ENCODE results near the gene ZNF182. TPM values are rescaled to one million over a fixed set of nuclear protein-coding genes. Genes with fewer than 3 reads are reported as not detected.
"Not testable (repeated sequence)": the region's sequence is repeated elsewhere in the genome, so short reads cannot be mapped to it uniquely, and the experiment has no call there.

ZNF182 gene
- total RNA-seq, 1 experiment from 2014 or later: 6.4 TPM

DNA sequence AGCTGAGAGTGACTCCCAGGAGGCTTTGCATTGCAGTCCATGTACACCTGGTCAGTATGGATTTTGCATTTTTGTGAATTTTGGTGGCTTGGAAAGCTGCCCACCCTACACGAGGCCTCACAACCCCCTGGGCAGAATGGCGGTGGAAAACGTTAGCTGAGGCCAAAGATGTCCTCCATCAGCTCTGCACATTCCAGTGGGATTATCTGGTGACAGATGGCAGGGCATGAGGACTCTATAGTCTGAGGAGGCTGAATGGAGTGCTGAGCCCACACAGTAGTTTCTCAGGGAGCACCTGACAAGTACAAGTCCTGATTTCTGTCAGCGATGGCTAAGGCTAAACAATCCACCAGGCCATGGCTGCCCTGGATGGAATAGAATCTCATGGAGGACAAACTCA is 23.8 kb upstream of the ZNF182 start:
- not testable (repeated sequence) for H3K36me3 ChIP-seq (ENCODE audit: insufficient read depth, low read length); DNase-seq; H4K20me1 ChIP-seq (ENCODE audit: insufficient read depth, low read depth, low read length); H3K9me3 ChIP-seq (ENCODE audit: low read length); H3K4me3 ChIP-seq (ENCODE audit: low read length); H3K27ac ChIP-seq (ENCODE audit: low read length); H2AFZ ChIP-seq (ENCODE audit: low read length); H3K27me3 ChIP-seq (ENCODE audit: low read length); H3K9me2 ChIP-seq (replicated peaks; ENCODE audit: insufficient read depth, low read length); H3K4me1 ChIP-seq (ENCODE audit: low read length); H3K9ac ChIP-seq (ENCODE audit: low read length); H3K79me2 ChIP-seq (ENCODE audit: low read length); H3K4me2 ChIP-seq (ENCODE audit: low read depth, low read length, poor library complexity, severe bottlenecking)

DNA sequence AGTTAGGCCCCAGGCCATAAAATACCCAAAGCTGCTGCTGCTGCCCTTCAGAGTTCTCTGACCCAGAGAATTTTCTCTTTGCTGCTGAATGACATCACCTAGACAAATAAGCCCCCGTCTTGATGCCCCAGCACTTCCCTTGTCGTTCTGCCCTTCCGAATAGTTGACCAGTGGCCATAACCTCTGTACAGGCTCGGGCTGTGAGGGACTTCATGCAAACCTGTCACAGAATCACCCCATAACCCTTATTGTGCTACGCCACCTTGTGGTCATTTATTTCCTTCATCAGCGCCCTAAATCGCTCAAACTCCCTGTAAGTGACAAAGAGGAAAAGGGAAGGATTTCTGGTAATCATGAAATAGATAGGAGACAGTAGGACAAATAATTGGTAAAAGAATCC is 21.8 kb upstream of the ZNF182 start:
- Histone ChIP-seq H3K4me2 (ENCODE audit: low read depth, low read length, poor library complexity, severe bottlenecking) (no peak overlapping the region), H3K4me3 (ENCODE audit: low read length) (no peak overlapping the region), H3K9me2 (replicated peaks; ENCODE audit: insufficient read depth, low read length) (no peaks in the 10 kb centered on the region), H3K36me3 (ENCODE audit: insufficient read depth, low read length) (no peaks in the 10 kb centered on the region), H3K27ac (ENCODE audit: low read length) (no peak overlapping the region), H3K27me3 (ENCODE audit: low read length) (no peaks in the 10 kb centered on the region), H3K4me1 (ENCODE audit: low read length) (peaks cover 6% of the 10 kb centered on the region), H3K9me3 (ENCODE audit: low read length) (no peaks in the 10 kb centered on the region), H2AFZ (ENCODE audit: low read length) (no peak overlapping the region), H3K9ac (ENCODE audit: low read length) (no peak overlapping the region), H4K20me1 (ENCODE audit: insufficient read depth, low read depth, low read length) (no peaks in the 10 kb centered on the region; the same call in 1 of the 2 replicates), H3K79me2 (ENCODE audit: low read length) (no peaks in the 10 kb centered on the region)
- DNase-seq: peak; percentile 86

DNA sequence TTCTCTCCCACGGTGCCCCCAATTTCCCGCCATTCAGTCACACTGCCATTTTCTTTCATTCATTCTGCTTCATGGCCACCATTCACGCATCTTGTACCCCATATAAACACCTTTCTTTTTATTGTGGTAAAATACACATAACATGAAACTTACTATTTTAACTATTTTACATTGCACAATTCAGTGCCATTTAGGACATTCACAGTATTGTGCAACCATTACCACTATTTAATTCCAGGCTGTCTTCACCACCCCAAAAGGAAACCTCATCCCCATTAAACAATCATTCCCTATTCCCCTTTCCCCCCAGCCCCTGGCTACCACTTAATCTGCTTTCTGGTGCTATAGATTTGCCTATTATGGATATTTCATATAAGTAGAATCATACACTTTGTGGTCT is 18.9 kb upstream of the ZNF182 start:
- H3K27me3 ChIP-seq (ENCODE audit: low read length): no peaks in the 10 kb centered on the region
- DNase-seq: peak; percentile 4
- H3K4me2 ChIP-seq (ENCODE audit: low read depth, low read length, poor library complexity, severe bottlenecking): no peak overlapping the region
- no peak overlapping the region for H3K4me3 ChIP-seq (ENCODE audit: low read length)
- H4K20me1 ChIP-seq (ENCODE audit: insufficient read depth, low read depth, low read length): no peaks in the 10 kb centered on the region; the same call in 1 of the 2 replicates
- H3K9me3 ChIP-seq (ENCODE audit: low read length): no peaks in the 10 kb centered on the region
- no peak overlapping the region for H2AFZ ChIP-seq (ENCODE audit: low read length)
- H3K9me2 ChIP-seq (replicated peaks; ENCODE audit: insufficient read depth, low read length): no peaks in the 10 kb centered on the region
- H3K9ac ChIP-seq (ENCODE audit: low read length): no peak overlapping the region
- H3K36me3 ChIP-seq (ENCODE audit: insufficient read depth, low read length): no peaks in the 10 kb centered on the region
- no peaks in the 10 kb centered on the region for H3K79me2 ChIP-seq (ENCODE audit: low read length)
- no peak overlapping the region for H3K27ac ChIP-seq (ENCODE audit: low read length)
- peaks cover 6% of the 10 kb centered on the region for H3K4me1 ChIP-seq (ENCODE audit: low read length)

DNA sequence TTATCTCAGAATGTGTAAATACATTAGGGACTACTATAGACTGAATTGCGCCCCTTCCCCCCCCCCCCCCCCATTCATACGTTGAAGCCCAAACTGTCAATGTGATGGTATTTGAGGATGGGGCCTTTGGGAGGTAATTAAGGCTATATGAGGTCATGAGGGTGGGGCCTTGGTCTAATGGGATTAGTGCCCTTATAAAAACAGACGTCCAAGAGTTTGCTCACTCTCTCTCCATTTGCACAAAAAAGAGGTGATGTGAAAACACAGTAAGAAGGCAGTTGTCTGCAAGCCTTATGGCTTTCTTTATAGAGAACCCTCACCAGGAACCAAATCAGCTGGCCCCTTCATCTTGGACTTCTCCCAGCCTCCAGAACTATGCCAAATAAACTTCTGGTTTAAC is 18.3 kb upstream of the ZNF182 start:
- Histone ChIP-seq H3K9me2 (replicated peaks; ENCODE audit: insufficient read depth, low read length) (no peaks in the 10 kb centered on the region), H2AFZ (ENCODE audit: low read length) (no peak overlapping the region), H3K36me3 (ENCODE audit: insufficient read depth, low read length) (no peaks in the 10 kb centered on the region), H4K20me1 (ENCODE audit: insufficient read depth, low read depth, low read length) (no peaks in the 10 kb centered on the region; the same call in 1 of the 2 replicates), H3K4me1 (ENCODE audit: low read length) (peaks cover 6% of the 10 kb centered on the region), H3K4me2 (ENCODE audit: low read depth, low read length, poor library complexity, severe bottlenecking) (no peak overlapping the region), H3K27me3 (ENCODE audit: low read length) (no peaks in the 10 kb centered on the region), H3K27ac (ENCODE audit: low read length) (no peak overlapping the region), H3K9me3 (ENCODE audit: low read length) (no peaks in the 10 kb centered on the region), H3K79me2 (ENCODE audit: low read length) (no peaks in the 10 kb centered on the region), H3K4me3 (ENCODE audit: low read length) (no peak overlapping the region), H3K9ac (ENCODE audit: low read length) (no peak overlapping the region)
- peak; percentile 10 for DNase-seq

DNA sequence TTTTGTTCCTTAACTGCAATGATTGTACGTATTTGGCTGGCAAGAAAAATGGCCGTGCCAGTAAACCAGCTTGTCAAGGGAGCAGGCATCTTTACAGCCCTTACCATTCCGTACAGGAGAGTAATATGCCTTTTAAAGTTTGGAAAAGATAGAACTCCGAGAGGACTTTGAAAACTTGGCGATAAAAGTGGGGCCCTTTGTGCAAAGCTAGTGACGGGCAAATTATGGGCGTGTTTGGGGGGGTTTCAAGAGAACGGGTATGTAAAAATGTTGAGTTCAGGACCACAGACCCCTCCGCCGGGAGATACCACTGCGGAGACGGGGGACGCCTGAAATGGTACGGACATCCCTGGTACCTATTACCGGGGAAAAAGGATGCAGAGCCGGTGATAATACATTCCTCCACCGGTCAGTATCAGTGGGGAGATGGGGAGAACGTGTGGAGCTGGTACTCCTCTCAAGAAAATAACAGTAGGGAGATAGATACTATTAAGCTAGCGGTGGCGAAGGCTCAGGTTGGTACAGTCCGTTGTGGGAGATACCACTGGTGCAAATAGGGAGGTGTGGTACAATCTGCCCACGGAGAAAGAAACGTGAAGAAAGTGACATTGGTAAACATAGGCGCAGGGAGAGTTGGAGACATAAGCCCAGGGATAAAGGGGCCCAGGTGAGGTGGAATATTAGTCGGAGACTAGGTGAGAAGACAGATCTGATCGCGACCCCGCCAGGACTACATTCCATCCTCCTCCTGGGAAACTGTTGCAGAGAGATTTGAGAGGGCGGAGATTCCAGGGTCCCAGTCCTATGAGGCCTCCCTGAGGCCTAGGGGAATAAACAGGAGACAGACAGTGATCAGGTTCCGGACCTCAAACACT is 17.5 kb upstream of the ZNF182 start:
- H3K27ac ChIP-seq (ENCODE audit: low read length): no peak overlapping the region; the same call in 1 of the 2 replicates
- H3K4me2 ChIP-seq (ENCODE audit: low read depth, low read length, poor library complexity, severe bottlenecking): peak overlapping the region; percentile 74
- H3K36me3 ChIP-seq (ENCODE audit: insufficient read depth, low read length): no peaks in the 10 kb centered on the region
- H3K9me2 ChIP-seq (replicated peaks; ENCODE audit: insufficient read depth, low read length): no peaks in the 10 kb centered on the region
- H4K20me1 ChIP-seq (ENCODE audit: insufficient read depth, low read depth, low read length): no peaks in the 10 kb centered on the region; the same call in 1 of the 2 replicates
- H3K9me3 ChIP-seq (ENCODE audit: low read length): no peaks in the 10 kb centered on the region
- peak; percentile 87 for DNase-seq
- no peaks in the 10 kb centered on the region for H3K79me2 ChIP-seq (ENCODE audit: low read length)
- H3K4me1 ChIP-seq (ENCODE audit: low read length): peaks cover 6% of the 10 kb centered on the region
- H3K9ac ChIP-seq (ENCODE audit: low read length): peak overlapping the region; percentile 73
- no peaks in the 10 kb centered on the region for H3K27me3 ChIP-seq (ENCODE audit: low read length)
- H3K4me3 ChIP-seq (ENCODE audit: low read length): peak overlapping the region; percentile 71
- H2AFZ ChIP-seq (ENCODE audit: low read length): peak overlapping the region; percentile 96

DNA sequence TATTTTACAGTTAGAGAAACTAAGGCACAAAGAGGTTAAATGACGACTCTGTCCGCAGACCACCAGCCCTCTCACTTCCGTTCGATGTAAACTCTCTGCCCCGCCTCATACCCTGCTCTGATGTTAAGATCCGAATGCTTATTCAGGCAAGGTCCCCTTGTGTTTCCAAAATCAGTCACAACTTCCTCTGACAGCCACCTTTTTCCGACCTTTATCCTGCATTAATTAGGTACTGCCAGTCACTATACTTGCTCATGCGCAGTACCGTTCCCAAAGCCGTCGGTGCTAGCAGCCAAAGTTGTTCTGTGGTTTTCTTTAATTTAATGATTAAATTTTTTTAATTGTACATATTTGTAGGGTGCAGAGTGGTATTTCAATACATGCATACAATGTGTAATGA is 16.7 kb upstream of the ZNF182 start:
- H3K9me3 ChIP-seq (ENCODE audit: low read length); H4K20me1 ChIP-seq (ENCODE audit: insufficient read depth, low read depth, low read length); H3K27me3 ChIP-seq (ENCODE audit: low read length); H3K9me2 ChIP-seq (replicated peaks; ENCODE audit: insufficient read depth, low read length); H3K9ac ChIP-seq (ENCODE audit: low read length); H3K4me1 ChIP-seq (ENCODE audit: low read length); H3K79me2 ChIP-seq (ENCODE audit: low read length); H3K27ac ChIP-seq (ENCODE audit: low read length); H3K36me3 ChIP-seq (ENCODE audit: insufficient read depth, low read length): not testable (repeated sequence)
- Histone ChIP-seq H3K4me3 (ENCODE audit: low read length) (peak overlapping the region; percentile 71), H2AFZ (ENCODE audit: low read length) (peak overlapping the region; percentile 96; the same call in 1 of the 2 replicates), H3K4me2 (ENCODE audit: low read depth, low read length, poor library complexity, severe bottlenecking) (peak overlapping the region; percentile 74)
- peak; percentile 36 for DNase-seq

DNA sequence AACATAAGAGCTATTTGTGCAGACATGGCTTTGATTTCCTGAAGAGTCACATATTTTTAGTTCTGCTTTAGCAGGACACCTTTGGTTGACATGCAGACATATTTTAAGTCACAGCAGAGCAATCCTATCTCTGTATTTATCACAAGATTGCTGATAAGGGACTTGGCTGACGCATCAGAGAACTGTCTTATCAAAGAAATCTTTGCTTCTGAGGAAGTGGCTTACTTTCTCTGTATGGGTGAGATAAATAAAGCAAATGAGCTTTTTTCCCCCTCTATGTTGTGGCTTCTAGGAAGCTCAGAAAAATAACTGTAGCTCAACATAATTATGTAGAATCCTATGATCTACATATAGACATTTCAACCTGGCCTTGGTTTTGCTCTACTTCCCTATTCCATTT is 16.1 kb upstream of the ZNF182 start:
- DNase-seq; H3K9me2 ChIP-seq (replicated peaks; ENCODE audit: insufficient read depth, low read length); H3K4me3 ChIP-seq (ENCODE audit: low read length); H3K79me2 ChIP-seq (ENCODE audit: low read length); H3K9me3 ChIP-seq (ENCODE audit: low read length); H3K36me3 ChIP-seq (ENCODE audit: insufficient read depth, low read length); H3K4me1 ChIP-seq (ENCODE audit: low read length); H2AFZ ChIP-seq (ENCODE audit: low read length); H4K20me1 ChIP-seq (ENCODE audit: insufficient read depth, low read depth, low read length); H3K27me3 ChIP-seq (ENCODE audit: low read length); H3K4me2 ChIP-seq (ENCODE audit: low read depth, low read length, poor library complexity, severe bottlenecking); H3K27ac ChIP-seq (ENCODE audit: low read length); H3K9ac ChIP-seq (ENCODE audit: low read length): not testable (repeated sequence)

DNA sequence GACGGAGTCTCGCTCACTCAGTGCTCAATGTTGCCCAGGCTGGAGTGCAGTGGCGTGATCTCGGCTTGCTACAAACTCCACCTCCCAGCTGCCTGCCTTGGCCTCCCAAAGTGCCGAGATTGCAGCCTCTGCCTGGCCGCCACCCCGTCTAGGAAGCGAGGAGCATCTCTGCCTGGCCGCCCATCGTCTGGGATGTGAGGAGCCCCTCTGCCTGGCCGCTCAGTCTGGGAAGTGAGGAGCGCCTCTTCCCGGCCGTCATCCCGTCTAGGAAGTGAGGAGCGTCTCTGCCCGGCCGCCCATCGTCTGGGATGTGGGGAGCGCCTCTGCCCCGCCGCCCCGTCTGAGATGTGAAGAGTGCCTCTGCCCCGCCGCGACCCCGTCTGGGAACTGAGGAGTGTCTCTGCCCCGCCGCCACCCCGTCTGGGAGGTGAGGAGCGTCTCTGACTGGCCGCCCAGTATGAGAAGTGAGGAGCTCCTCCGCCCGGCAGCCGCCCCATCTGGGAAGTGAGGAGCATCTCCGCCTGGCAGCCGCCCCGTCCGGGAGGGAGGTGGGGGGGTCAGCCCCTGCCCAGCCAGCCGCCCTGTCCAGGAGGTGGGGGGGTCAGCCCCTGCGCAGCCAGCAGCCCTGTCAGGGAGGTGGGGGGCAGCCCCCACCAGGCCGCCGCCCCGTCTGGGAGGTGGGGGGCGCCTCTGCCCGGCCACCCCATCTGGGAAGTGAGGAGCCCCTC is 13.0 kb upstream of the ZNF182 start:
- DNase-seq: not testable (repeated sequence)

More for the DNA sequence above, 13.0 kb upstream of the ZNF182 start:
- H3K9me2 ChIP-seq (replicated peaks; ENCODE audit: insufficient read depth, low read length); H3K4me3 ChIP-seq (ENCODE audit: low read length); H3K36me3 ChIP-seq (ENCODE audit: insufficient read depth, low read length); H3K79me2 ChIP-seq (ENCODE audit: low read length); H2AFZ ChIP-seq (ENCODE audit: low read length); H3K4me1 ChIP-seq (ENCODE audit: low read length); H3K9me3 ChIP-seq (ENCODE audit: low read length); H3K4me2 ChIP-seq (ENCODE audit: low read depth, low read length, poor library complexity, severe bottlenecking); H4K20me1 ChIP-seq (ENCODE audit: insufficient read depth, low read depth, low read length); H3K27ac ChIP-seq (ENCODE audit: low read length); H3K27me3 ChIP-seq (ENCODE audit: low read length); H3K9ac ChIP-seq (ENCODE audit: low read length): not testable (repeated sequence)

Data from Karpas-422 (cell line).